HG03460 (cell line): Measurements from ENCODE around the gene IL22RA2.

Source experiments
- ATAC-seq: cut with Tn5 transposase; IDR thresholded peaks from one replicate; pipeline ENCODE4 v1.9.1; 2021; ENCODE audit not compliant: unreplicated experiment

The IL22RA2 gene

GRCh38 chr6:137167702-137168377, 5.6 kb downstream of the IL22RA2 start:
- no peak for ATAC-seq

- ATAC-seq, result no peak
Observed at GRCh38 chr6:137166247-137167098, 7.0 kb downstream of the IL22RA2 start.

- ATAC-seq, result peak; percentile 63
Observed at GRCh38 chr6:137165375-137166246, 7.8 kb downstream of the IL22RA2 start.

- no peak for ATAC-seq
Observed at GRCh38 chr6:137163732-137164318, 9.6 kb downstream of the IL22RA2 start.

- no peak for ATAC-seq
Observed at GRCh38 chr6:137162692-137163306, 10.6 kb downstream of the IL22RA2 start.

GRCh38 chr6:137161949-137162348, 11.5 kb downstream of the IL22RA2 start:
- no peak for ATAC-seq

GRCh38 chr6:137160763-137161162, 12.7 kb downstream of the IL22RA2 start:
- no peak for ATAC-seq

- no peak for ATAC-seq
Observed at GRCh38 chr6:137159912-137160311, 13.5 kb downstream of the IL22RA2 start.

- no peak for ATAC-seq
Observed at GRCh38 chr6:137157601-137158000, 15.8 kb downstream of the IL22RA2 start.

GRCh38 chr6:137156650-137157049, 16.8 kb downstream of the IL22RA2 start:
- no peak for ATAC-seq

- peak; percentile 65 for ATAC-seq
Observed at GRCh38 chr6:137155830-137156229, 17.6 kb downstream of the IL22RA2 start.

GRCh38 chr6:137150072-137150471, 23.4 kb downstream of the IL22RA2 start:
- ATAC-seq, result no peak

- no peak for ATAC-seq
Observed at GRCh38 chr6:137149035-137149393, 24.4 kb downstream of the IL22RA2 start.

- ATAC-seq, result no peak
Observed at GRCh38 chr6:137148306-137149034, 25.0 kb downstream of the IL22RA2 start.

GRCh38 chr6:137147195-137147594, 26.2 kb downstream of the IL22RA2 start:
- ATAC-seq, result no peak

- ATAC-seq, result no peak
Observed at GRCh38 chr6:137146206-137146605, 27.2 kb downstream of the IL22RA2 start.

GRCh38 chr6:137145421-137145820, 28.0 kb downstream of the IL22RA2 start:
- no peak for ATAC-seq

- ATAC-seq, result no peak
Observed at GRCh38 chr6:137136065-137136464, 37.4 kb downstream of the IL22RA2 start.

- no peak for ATAC-seq
Observed at GRCh38 chr6:137134483-137134882, 39.0 kb downstream of the IL22RA2 start.

- ATAC-seq, result no peak
Observed at GRCh38 chr6:137133122-137133521, 40.3 kb downstream of the IL22RA2 start.
